ENCODE data around the gene IL7R.
"Not testable (repeated sequence)": the region's sequence is repeated elsewhere in the genome, so short reads cannot be mapped to it uniquely, and the experiment has no call there.

Gene IL7R

DNA sequence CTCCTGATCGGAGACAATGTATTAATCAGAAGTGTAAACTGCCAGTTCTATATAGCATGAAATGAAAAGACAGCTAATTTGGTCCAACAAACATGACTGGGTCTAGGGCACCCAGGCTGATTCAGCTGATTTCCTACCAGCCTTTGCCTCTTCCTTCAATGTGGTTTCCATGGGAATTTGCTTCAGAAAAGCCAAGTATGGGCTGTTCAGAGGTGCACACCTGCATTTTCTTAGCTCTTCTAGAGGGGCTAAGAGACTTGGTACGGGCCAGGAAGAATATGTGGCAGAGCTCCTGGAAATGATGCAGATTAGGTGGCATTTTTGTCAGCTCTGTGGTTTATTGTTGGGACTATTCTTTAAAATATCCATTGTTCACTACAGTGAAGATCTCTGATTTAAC lies 22.4 kb downstream of the IL7R start:
- no peak for DNase-seq

DNA sequence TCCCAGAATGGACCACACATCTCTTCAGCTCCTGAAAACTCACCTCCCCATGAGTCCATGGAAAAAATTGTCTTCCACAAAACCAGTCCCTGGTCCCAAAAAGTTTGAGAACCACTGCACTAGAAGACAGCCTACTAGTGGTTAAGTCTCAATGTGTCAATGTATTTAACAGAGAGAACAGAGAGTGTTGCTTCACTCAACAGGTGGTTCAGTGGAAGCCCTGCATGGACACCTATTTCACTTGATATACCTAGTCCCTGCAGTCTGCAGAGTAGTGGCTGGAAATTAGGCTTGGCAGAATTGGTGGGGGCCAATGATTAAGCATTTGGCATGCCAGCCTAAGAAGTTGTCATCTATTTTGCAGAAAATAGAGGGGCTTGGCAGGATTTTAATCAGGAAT lies 23.0 kb downstream of the IL7R start:
- DNase-seq, result no peak

DNA sequence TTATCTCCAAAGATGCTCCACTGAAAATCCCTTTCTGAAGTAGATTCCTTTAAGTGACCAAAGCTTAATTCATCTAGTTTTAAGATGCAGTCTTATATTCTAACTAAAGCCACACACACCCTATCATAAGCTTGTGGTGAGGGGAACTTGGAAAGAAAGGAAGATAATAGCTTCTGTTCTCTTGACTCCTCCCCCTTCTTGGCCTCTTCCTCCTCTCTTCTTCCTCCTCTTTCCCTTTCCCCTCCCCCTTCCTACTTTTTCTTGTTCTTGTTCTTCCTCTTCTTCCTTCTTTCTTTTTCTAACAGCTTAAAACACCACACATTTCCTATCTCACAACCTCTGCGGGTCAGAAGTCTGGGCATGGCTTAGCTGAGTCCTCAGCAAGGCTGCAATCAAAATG lies 23.5 kb downstream of the IL7R start:
- no peak for DNase-seq

DNA sequence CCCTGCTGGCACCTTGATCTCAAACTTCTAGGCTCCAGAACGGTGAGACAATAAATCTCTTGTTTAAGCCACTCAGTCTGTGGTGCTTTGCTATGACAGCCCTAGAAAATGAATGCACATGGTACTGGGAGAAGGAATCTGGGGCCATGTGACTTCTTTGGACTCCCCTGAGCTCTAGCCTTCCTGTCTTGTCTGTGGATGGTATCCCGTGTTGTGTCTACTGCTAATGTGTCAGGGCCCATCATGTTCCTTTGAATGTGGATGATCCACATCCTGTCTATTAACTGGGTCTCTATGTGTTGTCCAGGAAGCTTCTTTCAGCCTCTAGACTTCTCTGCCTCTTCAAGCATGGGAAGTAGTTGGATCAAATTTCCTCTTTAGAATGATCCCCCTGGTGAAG lies 25.1 kb downstream of the IL7R start:
- DNase-seq, result no peak

DNA sequence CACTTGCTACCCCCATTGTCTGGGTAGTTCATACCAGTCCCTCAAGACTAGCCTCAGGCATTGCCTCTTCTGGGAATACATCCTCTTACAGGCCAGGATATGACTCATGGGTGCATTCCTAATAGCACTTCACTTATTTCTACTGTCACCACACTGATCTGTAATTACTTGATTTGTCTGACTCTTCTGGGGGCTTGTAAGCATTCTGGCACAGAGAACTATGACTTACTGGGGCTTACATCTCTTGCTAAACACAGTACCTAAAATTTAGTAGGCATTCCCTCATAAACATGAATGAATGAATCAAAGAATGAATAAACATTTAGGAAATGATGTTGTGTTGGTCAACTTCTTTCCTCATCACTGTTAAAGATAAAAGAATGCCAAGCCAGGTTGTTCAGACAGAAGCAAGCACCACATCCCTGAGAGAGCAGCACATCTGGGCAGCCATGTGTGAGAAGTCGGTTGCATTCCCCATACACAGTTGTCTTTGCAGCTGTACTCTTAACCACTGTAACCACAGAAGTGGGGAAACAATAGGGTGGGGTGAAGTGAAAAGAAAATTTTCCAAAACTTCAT lies 27.6 kb downstream of the IL7R start:
- DNase-seq, result no peak

DNA sequence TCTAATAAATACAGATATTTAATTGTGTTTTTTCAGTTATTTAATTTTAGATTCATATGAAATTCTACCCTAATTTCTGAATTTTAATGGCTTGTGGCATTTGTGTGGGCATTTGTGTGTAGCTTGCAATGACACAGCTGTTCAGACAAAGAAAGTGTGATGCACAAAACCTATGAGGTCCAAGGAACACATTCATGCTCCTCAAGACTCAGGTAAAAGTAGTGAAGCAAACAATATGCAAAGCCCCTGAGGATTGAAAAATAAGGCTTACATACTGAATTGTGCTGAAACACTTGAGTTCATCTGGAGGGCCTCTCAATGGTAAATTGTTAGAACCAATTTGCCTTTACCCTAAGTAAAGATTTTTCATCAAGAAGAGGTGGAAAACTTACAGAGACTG lies 28.1 kb downstream of the IL7R start:
- no peak for DNase-seq

DNA sequence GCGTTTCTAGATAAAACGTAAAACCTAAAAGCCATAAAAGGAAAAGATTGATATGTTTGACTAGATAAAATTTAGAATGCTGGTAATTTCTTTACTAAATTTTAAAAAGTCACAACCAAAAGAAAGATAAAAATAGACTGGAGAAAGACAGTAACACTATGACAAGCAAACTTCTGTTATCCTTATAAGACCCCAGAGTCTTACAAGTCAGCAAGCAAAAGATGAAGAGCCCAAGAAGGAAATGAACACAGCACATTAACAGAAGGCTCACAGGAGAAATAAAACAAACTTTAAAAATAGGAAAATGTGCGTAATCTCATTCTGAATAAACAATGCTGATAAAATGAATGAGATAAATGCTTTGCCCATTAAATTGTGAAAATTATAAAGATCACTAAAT lies 29.7 kb downstream of the IL7R start:
- DNase-seq, result no peak

DNA sequence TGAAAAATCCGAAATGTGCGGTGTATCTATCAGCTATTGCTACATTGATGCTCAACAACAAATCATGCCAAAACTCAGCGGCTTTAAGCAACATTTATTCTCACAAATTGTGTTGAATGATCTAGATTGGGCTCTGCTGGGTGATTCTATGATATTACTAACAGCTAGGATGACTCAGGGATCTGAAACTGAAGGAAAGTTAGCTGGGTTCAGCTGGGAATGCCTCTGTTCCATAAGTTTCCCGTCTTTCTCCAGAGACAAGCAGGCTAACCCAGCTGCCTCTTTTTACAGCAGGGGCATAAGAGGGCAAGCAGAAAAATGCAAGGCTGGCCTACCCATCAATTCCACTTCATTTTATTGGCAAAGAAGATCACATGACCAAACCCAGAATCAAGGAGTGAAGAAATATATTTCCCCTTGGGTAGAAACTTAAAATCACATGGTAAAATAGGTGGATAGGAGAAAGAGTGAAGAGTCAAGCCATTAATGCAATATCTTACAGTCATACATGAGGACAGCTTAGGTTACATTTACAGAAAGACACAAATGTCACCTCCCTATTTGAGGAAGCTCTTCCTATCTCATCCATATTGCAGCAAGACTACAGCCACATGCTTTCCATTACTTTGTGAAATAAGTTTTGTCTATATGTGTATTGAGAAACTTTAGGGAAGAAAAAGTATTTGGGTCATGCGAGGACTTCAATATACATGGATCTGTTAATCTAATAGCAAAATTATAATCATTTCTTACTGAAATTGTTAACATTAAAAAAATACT lies 30.8 kb downstream of the IL7R start:
- no peak for DNase-seq

DNA sequence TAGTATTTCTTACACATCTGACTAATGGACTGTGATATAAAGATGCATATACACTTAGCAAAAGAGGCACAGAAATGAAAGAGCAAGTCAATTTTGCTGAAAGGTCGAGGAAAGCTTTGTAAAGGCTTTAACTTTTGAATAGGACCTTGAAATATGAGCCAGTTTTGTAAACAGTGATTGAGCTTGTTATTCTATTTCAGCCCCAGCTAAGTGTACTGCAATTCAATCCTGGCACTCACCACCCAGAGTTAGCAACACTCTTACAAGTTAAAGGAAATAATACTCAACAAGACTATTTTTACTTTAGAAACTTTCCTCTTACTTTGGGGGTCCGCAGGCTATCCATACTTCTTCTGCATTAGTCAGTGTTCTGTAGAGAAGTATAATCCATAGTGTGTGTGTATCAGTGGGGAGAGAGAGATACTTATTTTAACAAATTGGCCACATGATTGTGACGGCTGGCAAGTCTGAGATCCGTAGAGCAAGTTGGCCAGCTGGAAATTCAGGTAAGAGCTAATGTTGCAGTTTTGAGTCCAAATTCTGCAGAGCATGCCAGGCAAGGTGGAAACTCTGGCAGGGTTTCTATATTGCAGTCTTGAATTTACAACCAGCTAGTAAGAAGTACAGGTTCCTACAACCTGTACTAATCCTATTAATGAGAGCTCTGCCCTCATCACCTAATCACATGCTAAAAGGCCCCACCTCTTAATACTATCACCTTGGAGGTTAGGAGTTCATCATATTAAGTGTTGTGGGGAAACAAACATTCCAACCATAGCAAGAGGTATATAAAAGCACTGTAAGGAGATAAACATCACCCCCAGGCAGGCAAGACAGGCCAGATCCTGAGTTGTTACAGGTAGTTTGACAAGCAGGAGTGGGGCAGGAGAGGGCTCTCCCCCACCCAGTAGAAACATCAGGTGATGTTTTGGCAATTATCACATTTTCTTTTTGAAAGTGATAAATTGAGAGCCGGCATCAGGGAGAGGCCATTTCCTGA lies 33.6 kb downstream of the IL7R start:
- no peak for DNase-seq

DNA sequence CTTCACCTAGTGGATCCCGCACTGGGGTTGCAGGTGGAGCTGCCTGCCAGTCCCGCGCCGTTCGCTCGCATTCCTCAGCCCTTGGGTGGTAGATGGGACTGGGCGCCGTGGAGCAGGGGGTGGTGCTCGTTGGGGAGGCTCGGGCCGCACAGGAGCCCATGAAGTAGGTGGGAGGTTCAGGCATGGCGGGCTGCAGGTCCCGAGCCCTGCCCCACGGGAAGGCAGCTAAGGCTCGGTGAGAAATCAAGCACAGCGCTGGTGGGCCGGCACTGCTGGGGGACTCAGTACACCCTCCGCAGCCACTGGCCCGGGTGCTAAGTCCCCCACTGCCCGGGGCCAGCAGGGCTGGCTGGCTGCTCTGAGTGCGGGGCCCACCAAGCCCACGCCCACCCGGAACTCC lies 36.1 kb downstream of the IL7R start:
- not testable (repeated sequence) for DNase-seq

DNA sequence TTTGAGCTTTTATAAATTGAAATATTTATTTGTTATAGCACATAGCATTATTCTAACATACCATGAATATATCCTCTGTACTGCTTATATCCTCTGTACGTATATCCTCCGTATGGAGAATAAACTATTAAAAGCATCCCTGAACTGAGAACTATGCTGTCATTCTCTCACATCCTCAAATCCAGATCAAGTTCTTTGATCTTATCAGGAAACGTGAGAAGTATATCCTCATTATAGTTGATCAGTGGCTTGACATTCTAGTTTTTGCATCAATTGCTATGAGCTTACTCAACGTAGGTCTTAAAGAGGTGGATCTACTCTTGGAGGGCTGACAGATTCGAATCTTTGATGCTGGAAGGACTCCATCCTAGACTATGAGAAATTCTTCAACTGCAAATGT lies 37.4 kb downstream of the IL7R start:
- DNase-seq, result no peak

DNA sequence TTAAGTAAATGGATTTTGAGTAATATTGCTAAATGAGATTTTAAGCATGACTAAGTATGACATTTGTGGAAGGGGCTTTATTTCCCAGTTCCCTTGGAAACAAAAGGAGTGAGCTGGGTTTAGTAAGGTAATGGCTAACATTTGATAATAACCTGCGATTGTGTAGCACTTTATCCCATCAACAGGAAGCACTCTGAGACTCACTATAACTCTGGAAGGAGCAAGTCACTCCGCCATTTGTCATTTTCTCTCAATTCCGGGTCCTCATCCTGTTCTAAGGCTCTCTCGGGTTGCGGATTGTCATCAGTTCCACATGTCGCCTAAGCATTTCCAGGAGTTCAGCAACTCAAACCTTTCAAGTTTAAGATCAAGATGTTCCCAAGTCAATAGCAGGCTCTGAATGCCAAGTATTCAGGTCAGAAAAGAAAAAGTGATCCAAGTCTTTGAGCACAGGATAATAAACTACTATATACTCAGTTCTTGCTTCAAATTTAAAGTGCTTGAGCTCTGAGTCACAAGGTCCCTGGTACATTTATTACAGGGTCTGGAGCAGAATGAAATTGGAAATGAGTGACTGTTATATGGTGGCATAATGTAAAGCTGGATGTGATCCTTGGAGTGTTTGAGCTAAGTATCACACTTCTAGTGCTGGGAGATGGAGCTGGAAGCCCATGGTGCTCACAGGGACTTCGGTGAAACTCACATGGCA lies 42.4 kb downstream of the IL7R start:
- no peak for DNase-seq

DNA sequence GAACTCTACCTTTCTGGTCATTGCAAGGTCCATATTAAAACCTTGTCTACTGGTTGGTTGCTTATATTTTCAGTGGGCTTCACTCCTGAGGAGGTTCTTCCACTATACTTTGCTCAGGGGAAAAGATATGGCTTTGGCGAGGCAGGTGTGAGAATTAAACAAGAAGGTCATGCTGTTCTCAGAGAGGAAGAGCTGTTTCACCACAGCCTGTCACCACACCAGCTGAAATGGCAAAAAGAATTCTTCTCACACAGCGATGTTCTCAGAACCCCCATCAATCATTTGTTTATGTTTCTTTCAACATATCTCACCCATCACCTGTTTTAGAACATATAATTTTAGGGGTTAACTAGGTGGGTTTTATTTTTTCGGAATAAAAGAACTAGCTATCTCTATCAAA lies 43.1 kb downstream of the IL7R start:
- no peak for DNase-seq

DNA sequence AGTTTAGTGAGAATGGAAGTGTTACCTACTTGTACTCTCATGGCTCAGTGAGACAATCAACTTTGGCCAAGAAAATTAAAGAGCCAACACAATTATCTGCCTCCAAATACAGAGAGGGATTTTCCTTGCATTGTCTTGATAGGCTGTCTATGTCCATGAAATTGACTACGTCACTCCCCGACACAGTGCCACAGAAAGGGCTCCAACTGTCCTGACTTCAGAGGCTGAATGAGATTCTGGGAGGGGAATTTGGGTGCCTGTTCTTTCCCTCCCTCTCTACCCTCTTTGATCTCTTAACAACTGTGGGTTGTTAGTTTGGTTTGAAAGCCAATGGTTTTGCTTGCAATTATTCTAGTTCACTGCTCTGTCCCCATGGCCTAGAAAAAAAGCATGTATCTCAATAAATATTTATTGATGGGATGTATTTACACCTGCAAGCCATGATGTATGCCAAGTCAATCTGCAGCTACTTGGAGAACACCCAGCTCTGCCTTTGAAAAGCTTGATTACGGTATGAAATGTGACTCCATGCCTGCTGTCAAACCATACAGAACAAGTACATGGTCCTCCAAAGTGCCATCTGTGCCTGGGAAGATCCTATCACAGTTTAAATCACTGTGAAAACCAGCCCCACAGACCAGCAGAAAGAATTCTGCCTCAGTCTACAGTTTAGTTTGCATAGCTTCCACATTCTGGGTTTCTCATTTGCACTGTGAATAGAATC lies 44.4 kb downstream of the IL7R start:
- no peak for DNase-seq

DNA sequence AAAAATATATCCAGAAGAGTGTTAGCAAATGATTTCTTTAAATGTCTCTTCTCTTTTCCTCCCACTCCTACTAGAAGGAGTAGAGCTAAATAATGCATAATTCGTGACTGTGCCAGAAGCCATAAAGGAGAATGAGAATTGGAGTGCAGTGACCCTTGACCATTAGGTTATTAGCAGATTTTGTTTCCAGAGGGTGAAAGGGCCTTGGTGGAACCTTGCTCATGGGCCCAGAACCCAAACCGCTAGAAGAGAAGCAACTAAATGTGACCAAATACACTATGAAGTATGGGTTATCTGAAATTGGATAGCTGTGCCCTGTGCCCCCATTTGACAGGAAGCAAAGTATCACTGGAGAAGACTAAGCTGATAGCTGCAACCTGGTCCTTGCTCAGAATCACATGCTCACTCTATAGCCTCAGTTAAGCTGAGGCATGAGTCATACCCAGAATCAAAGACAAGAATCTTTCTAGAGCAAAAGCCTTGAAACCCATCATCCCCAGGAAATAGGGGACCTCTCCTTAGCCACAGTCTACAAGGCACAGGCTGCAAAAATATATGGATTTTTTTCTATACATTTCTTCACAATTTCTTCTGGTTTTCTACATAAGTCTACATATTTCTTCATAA lies 45.5 kb downstream of the IL7R start:
- DNase-seq, result no peak

DNA sequence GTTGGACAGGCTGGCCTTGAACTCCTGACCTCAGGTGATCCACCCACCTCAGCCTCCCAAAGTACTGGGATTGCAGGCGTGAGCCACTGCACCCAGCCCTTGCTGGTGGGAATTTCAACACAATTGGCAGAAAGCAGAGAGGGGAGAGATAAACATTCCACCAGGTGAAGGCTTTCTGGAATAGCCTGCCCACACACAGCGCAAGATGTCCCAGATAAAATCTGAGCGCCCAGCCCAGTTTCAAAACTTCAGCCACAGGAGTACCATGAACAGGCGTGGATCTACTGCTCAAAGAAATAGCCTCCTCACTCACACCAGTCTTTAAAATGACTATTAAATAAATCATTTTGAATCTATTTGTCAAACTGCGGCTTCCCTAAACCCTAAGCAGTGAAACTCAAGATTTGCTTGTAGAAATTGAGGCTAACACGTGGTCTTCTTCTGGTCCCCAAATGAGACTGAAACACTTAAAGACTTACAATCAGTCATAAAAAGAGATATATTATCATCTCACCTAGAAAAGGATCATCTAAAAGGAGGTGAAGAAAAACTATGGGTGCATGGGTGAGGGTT lies 47.0 kb downstream of the IL7R start:
- no peak for DNase-seq

DNA sequence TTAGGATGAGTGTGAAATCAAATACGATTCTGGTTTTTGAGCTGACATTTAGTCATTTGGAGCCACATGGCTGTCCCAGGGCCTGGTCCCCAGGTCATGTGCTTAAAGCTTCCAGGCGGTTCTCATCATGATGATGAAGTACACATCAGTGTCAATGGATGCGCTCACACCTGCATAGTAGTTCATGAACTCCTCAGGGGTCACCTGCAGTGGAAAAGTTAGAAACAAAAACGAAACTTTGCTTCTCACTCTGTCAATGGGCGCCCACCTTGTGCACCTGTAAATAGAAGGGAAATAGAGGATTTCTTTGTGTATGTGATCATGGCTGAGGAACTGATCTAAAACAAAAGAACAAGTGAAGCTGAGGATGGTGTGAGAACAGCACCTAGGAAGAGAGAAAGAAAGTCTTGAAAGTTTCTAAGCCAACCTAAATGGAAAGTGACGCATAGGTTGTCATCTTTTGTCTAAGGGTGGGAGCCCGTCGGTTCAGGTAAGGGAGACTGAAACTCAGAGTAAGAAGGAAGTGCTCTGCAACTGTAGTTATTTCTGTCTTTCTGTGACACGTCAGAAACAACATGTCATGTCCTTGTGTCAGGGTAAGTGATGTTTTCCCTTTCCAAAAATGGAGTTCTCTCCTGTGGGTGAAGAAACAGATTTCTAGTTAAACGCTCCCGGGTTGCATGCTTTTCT lies 47.9 kb downstream of the IL7R start:
- no peak for DNase-seq

DNA sequence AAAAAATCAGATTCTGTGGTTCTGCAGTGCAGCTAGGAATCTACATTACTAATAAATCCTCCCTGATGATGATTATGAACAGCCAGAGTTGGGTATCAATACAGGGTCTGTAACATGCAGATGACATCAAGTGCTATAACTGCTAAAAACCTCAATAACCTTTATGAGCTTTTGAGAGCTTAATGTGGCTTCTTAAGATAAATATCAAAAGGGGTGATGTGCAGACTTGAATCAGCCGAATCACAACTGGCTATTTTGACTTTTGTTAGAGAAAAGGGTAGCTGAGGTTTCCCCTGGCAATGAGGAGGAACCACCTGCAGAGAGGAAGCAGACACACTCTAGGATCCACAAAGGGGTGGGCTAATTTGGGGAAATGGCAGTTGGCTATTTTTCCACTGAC lies 51.5 kb downstream of the IL7R start:
- no peak for DNase-seq

DNA sequence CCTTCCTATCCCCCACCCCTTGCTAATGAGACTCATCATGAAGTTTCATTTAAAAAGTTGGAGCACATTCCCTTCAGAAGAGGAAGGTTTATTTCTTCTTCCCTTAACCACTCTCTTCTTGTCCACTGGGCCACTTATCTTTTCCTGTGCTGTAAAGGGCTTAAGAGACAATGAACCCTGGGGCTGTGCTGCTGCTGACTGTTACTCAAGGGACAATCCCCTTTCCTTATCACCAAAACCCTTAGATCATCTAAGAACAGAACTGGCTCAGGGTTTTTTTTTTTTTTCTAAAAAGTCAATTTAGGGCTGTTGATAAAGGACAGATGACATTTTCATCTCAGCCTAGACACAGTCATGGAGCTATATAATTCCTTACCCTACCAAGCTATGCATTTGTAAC lies 52.1 kb downstream of the IL7R start:
- DNase-seq, result no peak

DNA sequence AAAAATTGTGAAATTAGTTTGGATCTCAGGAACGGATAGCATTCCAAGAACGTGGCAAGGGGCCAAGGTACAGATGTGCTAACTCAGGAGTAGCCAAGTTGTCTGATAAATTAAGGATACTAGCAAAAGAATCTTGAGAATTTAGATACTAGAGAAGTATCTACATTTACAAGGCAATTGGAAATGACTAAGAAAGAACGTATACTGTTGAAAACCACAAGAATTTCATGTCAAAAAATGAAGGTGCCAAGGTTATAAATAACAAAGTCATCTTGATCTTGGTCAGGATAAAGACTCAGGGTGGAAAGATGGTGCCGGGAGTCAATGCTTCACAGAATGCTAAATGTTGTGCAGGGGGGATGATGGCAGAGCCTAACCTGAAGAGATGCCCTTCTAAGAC lies 62.5 kb downstream of the IL7R start:
- DNase-seq, result no peak

DNA sequence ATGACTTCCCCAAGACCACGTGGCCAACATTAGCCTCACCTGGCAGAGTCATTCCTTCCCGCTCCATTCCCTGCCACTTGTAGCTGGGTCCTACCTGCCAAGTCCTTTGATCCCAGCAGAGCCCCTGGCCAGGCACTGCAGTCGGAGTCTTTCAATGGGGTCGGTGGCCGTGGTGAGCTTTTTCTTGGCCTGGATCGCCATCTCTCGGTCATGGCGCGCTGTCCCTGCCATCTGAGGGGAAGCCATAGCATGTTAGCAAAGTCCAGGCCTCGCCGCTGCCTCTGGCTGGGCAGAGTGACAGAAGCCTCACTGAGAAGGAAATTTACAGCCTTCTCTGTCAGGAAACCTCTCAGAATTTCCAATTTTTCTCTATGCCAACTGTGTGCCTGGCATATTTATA lies 64.2 kb downstream of the IL7R start:
- no peak for DNase-seq
